Measurements from ENCODE around the gene SPNS3.

GRCh38 chr17:4487820-4488716 lies 54.3 kb downstream of the SPNS3 start:
- no peak for TF ChIP-seq CTCF (optimal IDR thresholded peaks at IDR 0.05 in 1 of 3, IDR thresholded peaks at IDR 0.05 in 1 of 3, conservative IDR thresholded peaks at IDR 0.05 in 1 of 3; ENCODE audit: extremely low read depth in 1 of 3, insufficient read depth in 2 of 3, low read length in 3 of 3)
- TF ChIP-seq EZH2 (IDR thresholded peaks at IDR 0.05; ENCODE audit: low read length), result no peak
